Measurements from ENCODE around the gene SLC30A9.

The SLC30A9 gene

DNA sequence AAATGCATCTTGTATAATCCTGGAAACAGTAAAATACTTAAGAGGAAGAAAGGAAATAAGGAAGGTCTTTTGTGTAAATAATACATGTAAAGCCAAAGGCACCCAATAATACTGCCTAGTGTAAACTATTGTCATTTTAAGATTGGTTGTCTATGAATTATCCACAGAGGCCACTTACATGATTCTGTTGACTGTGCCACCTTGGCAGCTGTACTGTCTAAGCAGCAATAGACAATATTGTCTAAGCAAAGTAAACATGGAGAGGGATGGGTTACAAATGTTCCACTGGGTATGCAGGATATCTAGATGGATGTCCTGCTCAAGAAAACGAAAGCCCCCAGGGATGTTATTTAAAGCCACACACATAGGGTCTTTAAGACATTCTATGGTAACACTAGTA is 142.7 kb downstream of the SLC30A9 start:
- H3K79me2 ChIP-seq (ENCODE audit: low read length): peaks cover 8% of the 10 kb centered on the region
- H3K9ac ChIP-seq (ENCODE audit: low read length): no peak overlapping the region
- no peaks in the 10 kb centered on the region for H3F3A ChIP-seq (ENCODE audit: insufficient read depth, low read length)
- no peak overlapping the region for H2AFZ ChIP-seq (ENCODE audit: low read length)
- H3K27me3 ChIP-seq (replicated peaks; ENCODE audit: insufficient read depth, low read length): no peaks in the 10 kb centered on the region
- H3K4me1 ChIP-seq (ENCODE audit: low read length): no peaks in the 10 kb centered on the region
- no peak for DNase-seq
- H3K4me2 ChIP-seq (ENCODE audit: low read depth, low read length): no peak overlapping the region
- no peaks in the 10 kb centered on the region for H3K9me2 ChIP-seq (replicated peaks; ENCODE audit: insufficient read depth, low read length)
- no peaks in the 10 kb centered on the region for H3K36me3 ChIP-seq (replicated peaks; ENCODE audit: insufficient read depth, low read length)
- no peak overlapping the region for H3K4me3 ChIP-seq (ENCODE audit: low read length)
- no peak for TF ChIP-seq EZH2phosphoT487 (IDR thresholded peaks at IDR 0.05; ENCODE audit: low read length)
- no peak for TF ChIP-seq EZH2 (optimal IDR thresholded peaks at IDR 0.05; ENCODE audit: low read depth, low read length)
- no peak for TF ChIP-seq CTCF (IDR thresholded peaks at IDR 0.05; ENCODE audit: low read length)
- H3K27ac ChIP-seq (ENCODE audit: low read length): no peak overlapping the region
- no peaks in the 10 kb centered on the region for H4K20me1 ChIP-seq (ENCODE audit: insufficient read depth, low read length)
- no peaks in the 10 kb centered on the region for H3K9me3 ChIP-seq (replicated peaks; ENCODE audit: insufficient read depth, low read length)

- Histone ChIP-seq H4K20me1 (ENCODE audit: insufficient read depth, low read length) (no peaks in the 10 kb centered on the region), H3K4me2 (ENCODE audit: low read depth, low read length) (no peak overlapping the region), H3F3A (ENCODE audit: insufficient read depth, low read length) (no peaks in the 10 kb centered on the region), H3K4me3 (ENCODE audit: low read length) (no peak overlapping the region), H3K27ac (ENCODE audit: low read length) (no peak overlapping the region), H3K4me1 (ENCODE audit: low read length) (no peaks in the 10 kb centered on the region), H3K9me3 (replicated peaks; ENCODE audit: insufficient read depth, low read length) (no peaks in the 10 kb centered on the region), H3K9ac (ENCODE audit: low read length) (no peak overlapping the region), H3K27me3 (replicated peaks; ENCODE audit: insufficient read depth, low read length) (no peaks in the 10 kb centered on the region), H3K36me3 (replicated peaks; ENCODE audit: insufficient read depth, low read length) (no peaks in the 10 kb centered on the region; the same call in 1 of the 2 replicates), H2AFZ (ENCODE audit: low read length) (no peak overlapping the region), H3K9me2 (replicated peaks; ENCODE audit: insufficient read depth, low read length) (no peaks in the 10 kb centered on the region), H3K79me2 (ENCODE audit: low read length) (peaks cover 9% of the 10 kb centered on the region)
- no peak for DNase-seq
- TF ChIP-seq CTCF (IDR thresholded peaks at IDR 0.05; ENCODE audit: low read length) (no peak), EZH2 (optimal IDR thresholded peaks at IDR 0.05; ENCODE audit: low read depth, low read length) (no peak), EZH2phosphoT487 (IDR thresholded peaks at IDR 0.05; ENCODE audit: low read length) (no peak)
These were observed 146.0 kb downstream of the SLC30A9 start for GRCh38 chr4:42136371-42136770.

Data from MM.1S (cell line).